CD4-positive, alpha-beta T cell (primary cell): ENCODE measurements around the gene TPK1. TPM values are rescaled to one million over a fixed set of nuclear protein-coding genes. Genes with fewer than 3 reads are reported as not detected.
"Not testable (repeated sequence)": the region's sequence is repeated elsewhere in the genome, so short reads cannot be mapped to it uniquely, and the experiment has no call there.

Experiments
- ATAC-seq: fragments of 200-7000 bp; cut with Tn5 transposase; one replicate; pipeline ENCODE4 v1.10.0; 2022; ENCODE audit warnings: mild to moderate bottlenecking; ENCODE audit not compliant: poor library complexity
- CTCF ChIA-PET: fragments of 350-600 bp; sonication (Branson Sonifier 250); formaldehyde crosslinking; loops from one replicate; lab custom pipeline; 2021; ENCODE audit warnings: antibody characterized with exemption, inconsistent platforms; lab: Charles Lee
- POLR2A ChIA-PET: fragments of 350-600 bp; sonication (Branson Sonifier 250); formaldehyde crosslinking; loops from one replicate; lab custom pipeline; 2021; ENCODE audit warnings: antibody characterized with exemption, inconsistent platforms; lab: Charles Lee
- DNase-seq, 14 experiments: peaks; one replicate each; pipeline ENCODE4 v3.0.0-alpha.2; 2013 to 2020; ENCODE audit warnings: mixed read lengths in 2 of 14
- H3K27ac ChIP-seq, 2 donors: one replicate each; pipeline versions ENCODE4 v1.5.1 to v1.7.0; 2013; ENCODE audit warnings: low read length in 2 of 2, low read depth in 1 of 2, mild to moderate bottlenecking in 1 of 2
- H3K27me3 ChIP-seq, 2 experiments: 1 replicate in 1 of 2; 2 replicates in 1 of 2; pipeline versions ENCODE4 v1.6.1 to v1.7.0; 2013; ENCODE audit warnings: low read length in 2 of 2, control low read depth in 1 of 2, mild to moderate bottlenecking in 1 of 2, moderate library complexity in 1 of 2; ENCODE audit not compliant: insufficient read depth in 2 of 2, control insufficient read depth in 1 of 2
- H3K36me3 ChIP-seq: one replicate; pipeline ENCODE4 v1.6.1; 2013; ENCODE audit warnings: low read length, control low read depth; ENCODE audit not compliant: insufficient read depth
- H3K4me1 ChIP-seq: one replicate; pipeline ENCODE4 v1.6.1; 2013; ENCODE audit warnings: low read length, control low read depth; ENCODE audit not compliant: insufficient read depth
- H3K4me3 ChIP-seq: one replicate; pipeline ENCODE4 v1.5.1; 2013; ENCODE audit warnings: mild to moderate bottlenecking, low read length, moderate library complexity
- H3K9me3 ChIP-seq, 2 experiments: 1 replicate in 1 of 2; 2 replicates in 1 of 2; pipeline versions ENCODE4 v1.6.1 to v1.7.0; 2013; ENCODE audit warnings: low read length in 2 of 2, mild to moderate bottlenecking in 2 of 2, control low read depth in 1 of 2, moderate library complexity in 1 of 2; ENCODE audit not compliant: control insufficient read depth in 1 of 2, insufficient read depth in 1 of 2
- H3K27ac Mint-ChIP-seq: one replicate; pipeline ENCODE4 v1.8.0; 2020; ENCODE audit warnings: mixed read lengths
- H3K27me3 Mint-ChIP-seq: one replicate; pipeline ENCODE4 v1.8.0; 2021; ENCODE audit warnings: mixed read lengths
- H3K36me3 Mint-ChIP-seq: one replicate; pipeline ENCODE4 v1.8.0; 2021; ENCODE audit warnings: low read depth, mixed read lengths
- H3K4me1 Mint-ChIP-seq: one replicate; pipeline ENCODE4 v1.8.0; 2021; ENCODE audit warnings: low read depth, mixed read lengths
- H3K4me3 Mint-ChIP-seq: one replicate; pipeline ENCODE4 v1.8.0; 2020; ENCODE audit warnings: mild to moderate bottlenecking, mixed read lengths
- H3K9me3 Mint-ChIP-seq: one replicate; pipeline ENCODE4 v1.8.0; 2020; ENCODE audit warnings: mixed read lengths
- CTCF ChIP-seq: fragments of 200-600 bp; IDR thresholded peaks from one replicate; pipeline ENCODE4 v1.8.0; 2022; ENCODE audit warnings: antibody characterized with exemption, mild to moderate bottlenecking
- intact Hi-C, 2 experiments: fragments of 100-400 bp; cut with DNase I in 1 of 2; cut with micrococcal nuclease in 1 of 2; formaldehyde crosslinking; loops; one replicate each; pipeline versions ENCODE4 v1.15.1 to v1.9.0; 2023 to 2025; cut with DNase I, micrococcal nuclease
- total RNA-seq, 174 experiments: library from RNA in 2 of 174; stranded (reverse) in 2 of 174; gene quantifications; one replicate each; pipeline ENCODE4 v1.2.3 and lab custom pipeline; 2021 to 2026

The TPK1 gene
- total RNA-seq, 2 experiments from 2014 or later = 17.1 to 17.8 TPM

GRCh38 chr7:144575456-144575855 lies 260.4 kb downstream of the TPK1 start:
- H3K36me3 ChIP-seq = no peaks in the 10 kb centered on the region
- Mint-ChIP-seq H3K4me1 (no peaks in the 10 kb centered on the region), H3K9me3 (no peaks in the 10 kb centered on the region), H3K27ac (no peak overlapping the region), H3K36me3 (peaks cover 31% of the 10 kb centered on the region), H3K4me3 (no peak overlapping the region), H3K27me3 (no peaks in the 10 kb centered on the region)
- no peak for TF ChIP-seq CTCF
- H3K27me3 ChIP-seq = no peaks in the 10 kb centered on the region
- H3K4me1 ChIP-seq = no peaks in the 10 kb centered on the region
- no peak for DNase-seq
- H3K4me3 ChIP-seq = no peak overlapping the region
- H3K9me3 ChIP-seq = peaks cover 0 to 3% of the 10 kb centered on the region in 2 experiments
- ChIA-PET POLR2A (no interaction called here), CTCF (no interaction called here)
- ATAC-seq = no peak
- intact Hi-C loops = no loop called here
- no peak overlapping the region for H3K27ac ChIP-seq

- not testable (repeated sequence) for H3K9me3 Mint-ChIP-seq
Measured at GRCh38 chr7:144574753-144575152, 261.1 kb downstream of the TPK1 start.

GRCh38 chr7:144568233-144568632 lies 267.6 kb downstream of the TPK1 start:
- H3K27me3 Mint-ChIP-seq = no peaks in the 10 kb centered on the region
- ChIA-PET POLR2A (no interaction called here), CTCF (no interaction called here)
- TF ChIP-seq CTCF = no peak
- Histone ChIP-seq H3K27ac (no peak overlapping the region), H3K4me1 (no peaks in the 10 kb centered on the region), H3K36me3 (no peaks in the 10 kb centered on the region), H3K9me3 (no peaks in the 10 kb centered on the region), H3K27me3 (no peaks in the 10 kb centered on the region), H3K4me3 (no peak overlapping the region)
- intact Hi-C loops = no loop called here
- no peak for DNase-seq
- H3K9me3 Mint-ChIP-seq = no peaks in the 10 kb centered on the region
- H3K4me1 Mint-ChIP-seq = peaks cover 4% of the 10 kb centered on the region
- H3K36me3 Mint-ChIP-seq = peaks cover 27% of the 10 kb centered on the region
- ATAC-seq = no peak
- no peak overlapping the region for H3K27ac Mint-ChIP-seq
- H3K4me3 Mint-ChIP-seq = no peak overlapping the region

More at GRCh38 chr7:144574753-144575152, 261.1 kb downstream of the TPK1 start:
- H3K27ac ChIP-seq, ATAC-seq, POLR2A ChIA-PET, H3K27me3 Mint-ChIP-seq, H3K4me1 ChIP-seq, intact Hi-C loops, CTCF ChIA-PET, H3K4me3 ChIP-seq, H3K4me3 Mint-ChIP-seq, H3K27ac Mint-ChIP-seq, H3K27me3 ChIP-seq, H3K4me1 Mint-ChIP-seq, H3K36me3 ChIP-seq, H3K9me3 ChIP-seq, DNase-seq: not testable (repeated sequence)
- peaks cover 29% of the 10 kb centered on the region for H3K36me3 Mint-ChIP-seq

- Histone ChIP-seq H3K4me3 (no peak overlapping the region), H3K9me3 (no peaks in the 10 kb centered on the region), H3K36me3 (no peaks in the 10 kb centered on the region), H3K4me1 (no peaks in the 10 kb centered on the region), H3K27ac (no peak overlapping the region), H3K27me3 (no peaks in the 10 kb centered on the region)
- CTCF ChIA-PET = no interaction called here
- no peak for TF ChIP-seq CTCF
- DNase-seq = no peak
- POLR2A ChIA-PET = no interaction called here
- Mint-ChIP-seq H3K9me3 (peaks cover 2% of the 10 kb centered on the region), H3K4me3 (no peak overlapping the region), H3K4me1 (peaks cover 4% of the 10 kb centered on the region), H3K27ac (no peak overlapping the region), H3K27me3 (no peaks in the 10 kb centered on the region), H3K36me3 (peaks cover 37% of the 10 kb centered on the region)
- ATAC-seq = no peak
- intact Hi-C loops = no loop called here
Measured at GRCh38 chr7:144565586-144565985, 270.3 kb downstream of the TPK1 start.
